ENCODE data around the gene FNIP1.
"Not testable (repeated sequence)": the region's sequence is repeated elsewhere in the genome, so short reads cannot be mapped to it uniquely, and the experiment has no call there.

Gene FNIP1

DNA sequence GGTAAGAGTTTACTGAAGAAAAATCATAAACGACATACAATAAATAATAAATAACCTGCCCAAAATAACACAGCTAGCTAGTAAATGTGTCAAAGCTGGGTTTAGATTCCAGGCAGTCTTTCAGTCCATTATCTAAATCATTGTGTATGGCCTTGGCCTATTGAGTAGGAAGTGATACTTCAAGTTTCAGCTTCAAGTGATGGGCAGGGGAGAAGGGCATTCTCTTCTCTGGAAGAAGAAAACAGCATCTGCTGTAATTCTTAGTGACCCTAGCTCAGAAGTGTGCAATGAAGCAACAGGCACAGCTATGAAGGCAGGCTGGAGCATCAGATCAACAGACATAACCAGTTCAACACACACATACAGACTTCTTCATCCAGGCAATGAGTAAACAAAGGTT lies 42.5 kb downstream of the FNIP1 start:
- in situ Hi-C loops (cut with MboI; ENCODE audit: low sequenced_read_pairs): no loop called here

DNA sequence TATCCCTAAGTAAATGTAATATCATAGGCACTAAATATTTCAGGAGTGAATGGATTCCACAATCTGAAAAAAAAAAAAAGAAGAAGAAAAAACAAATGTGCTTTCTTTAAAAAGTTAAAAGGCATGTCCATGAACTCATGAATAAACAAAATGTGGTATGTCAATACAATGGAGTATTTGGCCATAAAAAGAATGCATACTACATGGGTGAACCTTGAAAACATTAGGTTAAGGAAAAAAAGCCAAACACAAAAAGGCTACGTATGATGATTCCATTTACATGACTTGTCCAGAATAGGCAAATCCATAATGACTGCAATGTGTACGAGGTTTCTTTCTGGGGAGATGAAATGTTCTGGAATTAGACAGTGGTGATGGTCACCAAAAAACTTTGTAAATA lies 45.3 kb downstream of the FNIP1 start:
- in situ Hi-C loops (cut with MboI; ENCODE audit: low sequenced_read_pairs): no loop called here

DNA sequence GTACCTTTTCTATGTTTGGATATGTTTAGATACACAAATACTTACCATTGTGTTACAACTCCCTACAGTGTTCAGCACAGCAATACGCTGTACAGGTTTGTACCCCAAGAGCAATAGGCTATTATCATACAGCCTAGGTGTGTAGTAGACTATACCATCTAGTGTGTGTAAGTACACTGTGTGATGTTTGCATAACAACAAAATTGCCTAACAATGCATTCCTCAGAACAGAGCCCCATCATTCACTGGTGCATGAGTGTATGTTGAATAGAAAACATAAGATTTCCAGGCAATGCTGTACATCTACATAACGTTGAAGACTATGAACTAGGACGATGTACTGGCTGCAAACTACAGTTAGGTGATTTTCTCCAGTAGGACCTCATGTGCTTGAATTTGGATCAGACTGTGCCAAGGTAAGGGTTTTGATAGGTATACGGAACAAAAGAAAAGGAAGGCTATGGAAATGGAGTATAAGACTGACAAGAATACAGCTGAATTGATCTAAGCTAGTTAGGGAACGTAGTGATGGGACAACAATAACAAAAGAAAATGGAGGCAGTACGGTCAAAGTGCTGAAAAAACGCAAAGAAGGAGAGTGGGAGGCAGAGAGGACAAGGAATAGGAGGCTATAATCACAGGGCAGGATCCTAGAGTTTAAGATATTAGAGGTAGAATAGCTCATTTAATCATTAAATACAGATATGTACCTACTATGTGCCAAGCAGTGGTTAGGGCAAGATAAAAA lies 46.9 kb downstream of the FNIP1 start:
- in situ Hi-C loops (cut with MboI; ENCODE audit: low sequenced_read_pairs): no loop called here

DNA sequence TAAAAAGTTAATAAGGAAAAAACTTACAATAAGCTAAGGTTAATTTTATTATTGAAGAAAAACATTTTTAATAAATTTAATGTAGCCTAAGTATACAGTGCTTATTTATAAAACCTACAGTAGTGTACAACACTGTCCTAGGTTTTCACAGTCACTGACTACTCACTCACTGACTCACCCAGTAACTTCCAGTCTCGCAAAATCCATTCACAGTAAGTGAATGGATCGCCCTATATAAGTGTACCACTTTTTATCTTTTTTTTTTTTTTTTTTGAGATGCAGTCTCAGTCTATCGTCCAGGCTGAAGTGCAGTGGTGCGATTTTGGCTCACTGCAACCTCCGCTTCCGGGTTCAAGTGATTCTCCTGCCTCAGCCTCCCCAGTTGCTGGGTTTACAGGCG lies 47.7 kb downstream of the FNIP1 start:
- in situ Hi-C loops (cut with MboI; ENCODE audit: low sequenced_read_pairs): no loop called here

DNA sequence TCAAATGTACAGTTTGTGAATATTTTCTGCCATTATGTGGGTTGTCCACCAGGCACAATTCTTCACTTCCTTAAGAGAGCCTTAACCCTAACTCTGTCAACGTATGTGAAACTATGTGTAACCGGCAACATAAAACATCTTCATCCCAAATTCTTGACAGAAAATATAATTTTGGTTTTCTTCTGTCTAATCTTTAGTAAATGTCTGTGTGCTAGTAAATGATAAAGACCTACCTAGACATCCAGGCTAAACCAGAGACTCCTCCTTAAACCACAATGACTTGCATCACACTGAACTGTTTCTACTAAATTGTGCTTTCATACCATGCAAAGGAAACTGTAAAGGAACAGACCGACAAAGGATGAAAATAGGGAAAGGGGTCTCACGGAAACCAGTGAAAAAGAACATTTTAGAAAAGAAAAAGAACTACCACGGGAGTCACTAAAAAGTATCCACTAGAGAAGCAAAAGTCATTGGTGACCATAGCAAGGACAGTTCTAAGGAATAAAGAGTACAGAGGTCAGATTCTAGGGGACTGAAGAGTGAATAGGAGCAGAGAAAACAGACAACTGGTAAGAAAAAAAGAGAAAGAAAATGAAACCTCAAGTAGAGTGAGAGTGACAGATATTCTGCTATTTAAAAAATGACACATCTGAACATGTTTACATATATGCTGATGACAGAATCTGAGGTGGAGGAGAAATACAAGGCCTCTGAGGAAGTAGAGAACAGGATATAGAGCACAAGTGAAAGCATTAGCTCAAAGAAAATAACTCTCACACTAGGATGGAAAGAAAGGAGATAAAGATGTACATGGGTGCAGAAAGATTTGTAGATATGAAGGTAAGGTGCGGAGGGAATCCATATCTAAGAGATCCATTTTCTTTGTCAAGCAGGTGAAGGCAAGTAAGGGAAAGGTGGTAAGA lies 49.4 kb downstream of the FNIP1 start:
- in situ Hi-C loops (cut with MboI; ENCODE audit: low sequenced_read_pairs): no loop called here

DNA sequence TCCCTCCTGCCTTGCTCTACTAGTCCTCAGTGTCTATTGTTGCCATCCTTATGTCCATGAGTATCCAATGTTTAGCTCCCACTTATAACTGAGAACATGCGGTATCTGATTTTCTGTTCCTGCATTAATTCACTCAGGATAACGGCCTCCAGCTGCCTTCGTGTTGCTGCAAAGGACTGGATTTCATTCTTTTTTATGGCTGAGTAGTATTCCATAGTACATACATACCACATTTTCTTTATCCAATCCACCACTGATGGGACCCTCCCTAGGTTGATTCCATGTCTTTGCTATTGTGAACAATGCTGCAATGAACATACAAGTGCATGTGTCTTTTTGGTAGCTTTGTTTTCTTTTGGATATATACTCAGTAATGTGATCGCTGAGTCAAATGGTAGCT lies 50.4 kb downstream of the FNIP1 start:
- in situ Hi-C loops (cut with MboI; ENCODE audit: low sequenced_read_pairs): no loop called here

DNA sequence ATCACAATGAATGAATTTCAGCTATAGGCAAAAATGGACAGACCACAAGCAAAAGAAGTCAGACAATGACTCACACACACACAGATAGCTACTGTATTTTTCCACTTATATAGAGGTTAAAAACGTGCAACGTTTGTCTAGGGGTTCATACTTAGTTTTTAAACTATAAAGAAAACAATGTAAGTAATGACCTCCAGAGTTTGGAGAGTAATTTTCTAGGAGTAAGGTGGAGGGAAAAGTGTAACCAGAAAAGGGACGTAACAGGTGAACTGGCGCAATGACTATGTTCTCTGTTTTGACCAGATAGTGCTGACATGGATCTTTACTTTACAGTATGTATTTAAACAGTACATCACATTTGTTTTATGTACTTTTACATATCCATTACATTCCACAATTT lies 51.1 kb downstream of the FNIP1 start:
- in situ Hi-C loops (cut with MboI; ENCODE audit: low sequenced_read_pairs): no loop called here

DNA sequence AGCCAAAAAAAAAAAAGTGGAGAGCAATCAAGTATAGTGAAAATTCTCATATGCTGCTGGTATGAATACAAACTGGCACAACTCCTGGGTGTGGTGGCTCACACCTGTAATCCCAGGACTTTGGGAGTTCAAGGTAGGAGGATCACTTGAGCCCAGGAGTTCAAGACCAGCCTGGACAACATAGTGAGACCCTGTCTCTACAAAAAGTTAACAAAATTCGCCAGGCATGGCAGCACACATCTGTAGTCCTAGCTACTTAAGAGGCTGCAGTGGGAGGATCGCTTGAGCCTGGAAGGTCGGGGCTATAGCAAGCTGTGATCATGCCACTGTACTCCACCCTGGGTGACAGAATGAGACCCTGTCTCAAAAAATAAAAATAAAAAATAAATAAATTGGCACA lies 51.7 kb downstream of the FNIP1 start:
- in situ Hi-C loops (cut with MboI; ENCODE audit: low sequenced_read_pairs): no loop called here

DNA sequence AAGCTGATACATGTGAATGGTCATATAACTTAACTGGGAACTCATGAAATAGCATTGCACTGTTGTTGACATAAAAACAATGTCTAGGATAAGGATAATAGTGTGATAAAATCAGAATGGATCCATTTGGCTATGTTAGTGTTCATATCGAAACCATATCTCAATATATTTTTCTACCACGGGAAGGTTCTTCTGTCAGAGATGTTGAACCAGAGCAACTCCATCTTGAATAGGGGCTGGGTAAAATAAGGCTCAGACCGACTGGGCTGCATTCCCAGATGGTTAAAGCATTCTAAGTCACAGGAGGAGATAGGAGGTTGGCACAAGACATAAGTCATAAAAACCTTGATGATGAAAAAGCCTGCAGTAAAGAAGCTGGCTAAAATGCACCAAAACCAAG lies 56.3 kb downstream of the FNIP1 start:
- in situ Hi-C loops (cut with MboI; ENCODE audit: low sequenced_read_pairs): no loop called here

DNA sequence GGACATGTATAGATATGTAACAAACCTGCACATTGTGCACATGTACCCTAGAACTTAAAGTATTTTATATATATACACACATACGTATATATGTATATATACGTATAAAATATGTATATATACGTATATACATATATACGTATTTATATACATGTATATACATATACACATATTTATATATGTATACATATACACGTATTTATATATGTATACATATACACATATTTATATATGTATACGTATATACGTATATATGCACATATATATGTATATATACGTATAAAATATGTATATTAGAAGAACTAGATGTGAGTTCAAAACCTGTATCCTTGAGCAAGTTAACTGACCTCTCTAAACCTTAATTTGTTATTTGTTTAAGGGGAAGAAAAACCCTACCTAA lies 61.4 kb downstream of the FNIP1 start:
- in situ Hi-C loops (cut with MboI; ENCODE audit: low sequenced_read_pairs): no loop called here

DNA sequence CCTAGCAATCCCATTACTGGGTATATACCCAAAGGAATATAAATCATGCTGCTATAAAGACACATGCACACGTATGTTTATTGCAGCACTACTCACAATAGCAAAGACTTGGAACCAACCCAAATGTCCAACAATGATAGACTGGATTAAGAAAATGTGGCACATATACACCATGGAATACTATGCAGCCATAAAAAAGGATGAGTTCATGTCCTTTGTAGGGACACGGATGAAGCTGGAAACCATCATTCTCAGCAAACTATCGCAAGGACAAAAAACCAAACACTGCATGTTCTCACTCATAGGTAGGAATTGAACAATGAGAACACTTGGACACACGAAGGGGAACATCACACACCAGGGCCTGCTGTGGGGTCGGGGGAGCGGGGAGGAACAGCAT lies 61.9 kb downstream of the FNIP1 start:
- in situ Hi-C loops (cut with MboI; ENCODE audit: low sequenced_read_pairs): not testable (repeated sequence)

DNA sequence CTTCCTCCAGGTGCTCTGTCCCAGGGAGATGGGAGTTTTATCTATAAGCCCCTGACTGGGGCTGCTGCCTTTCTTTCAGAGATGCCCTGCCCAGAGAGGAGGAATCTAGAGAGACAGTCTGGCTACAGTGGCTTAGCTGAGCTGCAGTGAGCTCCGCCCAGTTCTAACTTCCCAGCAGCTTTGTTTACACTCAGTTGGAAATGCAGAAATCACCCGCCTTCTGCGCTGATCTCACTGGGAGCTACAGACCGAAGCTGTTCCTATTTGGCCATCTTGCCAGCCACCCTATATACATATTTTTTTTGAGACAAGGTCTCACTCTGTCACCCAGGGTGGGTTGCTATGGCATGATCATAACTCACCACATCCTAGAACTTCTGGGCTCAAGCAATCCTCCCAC lies 67.5 kb downstream of the FNIP1 start:
- in situ Hi-C loops (cut with MboI; ENCODE audit: low sequenced_read_pairs): not testable (repeated sequence)

DNA sequence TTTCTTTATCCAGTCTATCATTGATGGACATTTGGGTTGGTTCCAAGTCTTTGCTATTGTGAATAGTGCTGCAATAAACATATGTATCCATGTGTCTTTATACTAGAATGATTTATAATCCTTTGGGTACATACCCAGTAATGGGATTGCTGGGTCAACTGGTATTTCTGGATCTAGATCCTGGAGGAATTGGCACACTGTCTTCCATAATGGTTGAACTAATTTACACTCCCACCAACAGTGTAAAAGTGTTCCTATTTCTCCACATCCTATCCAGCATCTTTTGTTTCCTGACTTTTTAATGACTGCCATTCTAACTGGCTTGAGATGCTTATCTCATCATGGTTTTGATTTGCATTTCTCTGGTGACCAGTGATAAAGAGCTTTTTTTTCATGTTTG lies 72.7 kb downstream of the FNIP1 start:
- in situ Hi-C loops (cut with MboI; ENCODE audit: low sequenced_read_pairs): not testable (repeated sequence)

DNA sequence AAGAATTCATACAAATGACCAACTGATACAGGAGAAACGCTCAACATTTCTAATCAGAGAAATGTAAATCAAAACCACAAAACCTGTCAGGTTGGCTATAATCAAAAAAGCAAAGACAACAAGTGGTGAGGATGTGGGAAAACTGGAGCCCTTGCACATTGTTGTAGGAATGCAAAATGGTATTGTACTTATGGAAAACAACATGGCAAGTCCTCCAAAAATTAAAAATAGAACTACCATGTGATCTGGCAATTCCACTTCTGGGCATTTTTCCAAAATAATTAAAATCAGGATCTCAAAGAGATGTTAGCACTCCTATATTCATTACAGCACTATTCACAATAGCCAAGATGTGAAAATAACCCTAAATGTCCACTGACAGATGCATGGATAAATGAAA lies 76.1 kb downstream of the FNIP1 start:
- in situ Hi-C loops (cut with MboI; ENCODE audit: low sequenced_read_pairs): no loop called here

DNA sequence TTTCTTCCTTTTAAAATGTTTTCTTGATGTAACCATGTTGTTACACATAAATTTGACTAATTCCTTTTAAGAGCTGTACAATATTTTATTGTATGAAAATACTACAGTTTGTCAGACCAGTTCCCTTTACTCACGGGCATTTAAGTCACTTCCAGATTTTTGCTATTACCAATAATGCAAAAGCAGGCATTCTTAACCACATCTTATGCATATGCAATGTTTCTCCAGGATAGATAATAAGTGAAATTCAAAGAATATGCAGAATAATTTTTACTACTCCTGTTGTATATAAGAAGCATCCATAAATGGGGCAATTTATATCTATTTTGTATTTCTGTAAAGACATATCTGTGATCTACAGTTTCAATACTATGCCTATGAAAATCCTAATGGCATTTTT lies 77.3 kb downstream of the FNIP1 start:
- in situ Hi-C loops (cut with MboI; ENCODE audit: low sequenced_read_pairs): no loop called here

DNA sequence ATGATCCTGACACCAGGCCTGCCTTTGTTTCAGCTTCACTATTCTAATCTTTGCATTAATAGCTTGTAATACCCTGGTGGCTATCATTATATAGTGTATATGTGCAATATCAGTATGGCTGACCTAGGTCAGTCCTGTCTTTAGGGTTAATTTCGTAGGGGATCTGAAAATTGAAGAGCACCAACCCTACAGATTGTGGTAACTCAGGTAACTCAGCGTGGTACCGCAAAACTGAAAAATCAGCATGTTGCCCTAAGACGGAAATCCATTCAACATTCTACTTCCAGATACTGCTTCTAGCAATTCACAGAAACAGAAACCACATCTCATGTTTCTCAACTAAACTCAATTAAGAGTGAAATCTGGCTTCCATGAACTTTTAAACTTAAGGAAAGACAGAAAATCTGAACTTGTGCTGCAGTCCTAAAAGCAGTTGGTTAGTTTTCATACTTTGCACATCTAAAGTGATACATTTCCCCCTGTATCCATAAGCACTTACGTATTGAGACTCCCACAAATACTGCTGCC lies 78.3 kb downstream of the FNIP1 start:
- in situ Hi-C loops (cut with MboI; ENCODE audit: low sequenced_read_pairs): no loop called here

DNA sequence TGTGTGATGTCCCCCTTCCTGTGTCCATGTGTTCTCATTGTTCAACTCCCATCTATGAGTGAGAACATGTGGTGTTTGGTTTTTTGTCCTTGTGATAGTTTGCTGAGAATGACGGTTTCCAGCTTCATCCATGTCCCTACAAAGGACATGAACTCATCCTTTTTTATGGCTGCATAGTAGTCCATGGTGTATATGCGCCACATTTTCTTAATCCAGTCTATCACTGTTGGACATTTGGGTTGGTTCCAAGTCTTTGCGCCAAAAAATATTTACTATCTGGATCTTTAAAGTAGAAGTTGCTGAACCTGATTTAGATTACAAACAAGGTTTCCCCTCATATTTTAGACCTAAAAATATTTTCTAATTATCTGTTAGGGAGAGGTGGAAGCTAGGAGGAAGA lies 79.7 kb downstream of the FNIP1 start:
- in situ Hi-C loops (cut with MboI; ENCODE audit: low sequenced_read_pairs): not testable (repeated sequence)

DNA sequence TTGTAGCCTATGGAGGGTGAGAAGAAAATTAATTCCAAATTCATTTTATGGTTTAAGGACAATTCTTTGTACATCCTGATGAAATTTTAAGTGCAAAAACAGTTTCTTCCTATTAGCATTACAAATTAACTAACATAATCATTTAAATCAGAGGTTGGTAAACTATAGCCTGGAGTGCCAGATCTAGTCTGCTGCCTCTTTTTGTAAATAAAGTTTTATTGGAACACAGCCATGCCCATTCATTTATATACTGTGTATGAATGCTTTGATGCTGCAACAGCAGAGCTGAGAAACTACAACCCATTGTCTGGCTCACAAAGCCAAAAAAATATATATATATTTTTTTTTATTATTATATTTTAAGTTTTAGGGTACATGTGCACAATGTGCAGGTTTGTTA lies 80.2 kb downstream of the FNIP1 start:
- in situ Hi-C loops (cut with MboI; ENCODE audit: low sequenced_read_pairs): no loop called here

DNA sequence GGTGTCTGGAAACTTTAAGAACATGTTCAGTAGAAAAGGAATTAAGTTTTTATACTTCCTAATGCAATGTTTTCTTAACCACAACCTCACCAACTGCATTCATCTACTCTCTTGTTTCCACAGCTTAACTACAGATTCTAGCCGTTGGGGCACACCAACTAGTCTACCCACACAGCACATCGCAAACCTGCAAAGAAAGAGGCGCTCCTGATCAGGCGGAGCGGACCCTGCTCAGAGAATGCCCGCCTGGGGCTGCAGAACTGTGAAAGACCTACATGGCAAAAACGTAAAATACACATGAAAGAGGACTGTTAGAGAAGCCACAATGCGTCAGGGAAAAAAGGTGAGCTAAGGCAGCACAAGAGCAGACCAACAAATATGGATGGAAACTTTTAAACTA lies 86.4 kb downstream of the FNIP1 start:
- in situ Hi-C loops (cut with MboI; ENCODE audit: low sequenced_read_pairs): no loop called here

DNA sequence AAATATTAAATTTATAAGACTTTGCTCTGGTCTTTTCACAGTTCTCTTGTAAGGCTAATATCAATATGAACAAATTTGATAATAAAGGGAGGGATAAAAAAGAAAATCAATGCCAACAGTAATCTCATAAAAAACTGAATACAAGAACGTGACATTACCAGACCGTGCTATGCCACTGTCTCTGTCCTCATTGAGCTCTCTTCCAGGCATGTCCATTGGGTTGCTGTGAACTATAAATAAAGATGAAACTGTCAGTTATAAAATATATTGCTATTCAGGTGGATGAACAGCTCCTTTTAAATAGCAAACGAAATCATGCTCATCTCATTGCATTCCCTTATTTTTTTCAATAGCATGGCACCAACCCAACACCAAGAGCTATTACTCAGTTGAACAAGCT lies 87.8 kb downstream of the FNIP1 start:
- in situ Hi-C loops (cut with MboI; ENCODE audit: low sequenced_read_pairs): no loop called here

DNA sequence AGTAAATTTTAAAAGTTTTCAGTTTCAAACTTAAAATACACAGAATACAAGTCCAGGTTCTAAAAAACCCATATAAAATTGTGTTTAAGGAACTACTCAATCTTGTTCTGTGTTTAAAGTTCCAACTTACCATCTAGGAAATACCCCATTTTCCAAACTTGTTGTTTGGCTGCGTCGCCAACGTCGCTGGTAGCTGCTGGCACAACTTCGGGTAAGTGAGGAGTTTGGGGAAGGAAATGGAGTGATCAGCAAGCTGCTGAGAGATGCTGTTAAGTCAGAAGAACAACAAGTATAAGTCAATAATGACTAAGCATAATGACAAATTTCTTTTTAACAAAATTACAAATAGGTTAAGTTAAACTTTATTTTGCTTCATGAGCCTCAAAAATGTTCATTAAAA lies 90.5 kb downstream of the FNIP1 start:
- in situ Hi-C loops (cut with MboI; ENCODE audit: low sequenced_read_pairs): no loop called here

DNA sequence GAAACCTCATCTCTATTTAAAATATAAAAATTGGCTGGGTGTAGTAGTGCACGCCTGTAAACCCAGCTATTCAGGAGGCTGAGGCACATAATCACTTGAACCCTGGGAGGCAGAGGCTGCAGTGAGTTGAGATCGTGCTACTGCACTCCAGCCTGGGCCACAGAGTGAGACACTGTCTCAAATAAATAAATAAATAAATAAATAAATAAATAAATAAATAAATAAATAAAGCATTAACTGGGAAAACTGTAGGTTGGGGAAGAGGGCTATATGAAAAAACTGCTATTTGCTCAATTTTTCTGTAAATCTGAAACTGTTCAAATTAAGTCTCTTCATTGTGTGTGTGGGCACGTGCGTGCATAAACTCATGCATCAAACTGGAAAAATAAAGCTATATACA lies 101.9 kb downstream of the FNIP1 start:
- in situ Hi-C loops (cut with MboI; ENCODE audit: low sequenced_read_pairs): no loop called here

Measured in HL-60/S4 treated with retinoic acid at 250 ng/mL for 4 days and 3 days (cell line).